Measurements from ENCODE around the gene ZIC4. TPM values are rescaled to one million over a fixed set of nuclear protein-coding genes. Genes with fewer than 3 reads are reported as not detected.
A peak's percentile ranks its signal among the peaks of the same experiment; 100 is the strongest.

ZIC4 gene
- polyA plus RNA-seq, 1 of the 3 experiments (the other 2 are of a cell fraction) = 1.3 TPM

- TF ChIP-seq MAX (IDR thresholded peaks at IDR 0.05; ENCODE audit: low read depth) = no peak
- TF ChIP-seq EZH2phosphoT487 (IDR thresholded peaks at IDR 0.05; ENCODE audit: borderline replicate concordance, low read depth) = no peak
- TF ChIP-seq SMC3 (IDR thresholded peaks at IDR 0.05; ENCODE audit: low read depth, low read length) = no peak
- TF ChIP-seq TAF1 (IDR thresholded peaks at IDR 0.05; ENCODE audit: borderline replicate concordance, low read depth, low read length) = no peak
- no peak for TF ChIP-seq FOXM1 (IDR thresholded peaks at IDR 0.05; ENCODE audit: low read depth)
- TF ChIP-seq ZBTB33 (IDR thresholded peaks at IDR 0.05; ENCODE audit: borderline replicate concordance, low read depth) = no peak
- TF ChIP-seq TCF12 (IDR thresholded peaks at IDR 0.05) = no peak
Measured at GRCh38 chr3:147416931-147417330, 10.6 kb upstream of the ZIC4 start (continued).

GRCh38 chr3:147415874-147416273 lies 9.5 kb upstream of the ZIC4 start:
- H3K4me1 ChIP-seq (ENCODE audit: control insufficient read depth in 1 of 2, insufficient read depth in 2 of 2, low read depth in 1 of 2, low read length in 1 of 2) = no peaks in the 10 kb centered on the region; a peak in 1 of 4 replicates
- H3K79me2 ChIP-seq (ENCODE audit: insufficient read depth) = no peaks in the 10 kb centered on the region
- no peaks in the 10 kb centered on the region for H3K36me3 ChIP-seq (replicated peaks in 1 of 2; ENCODE audit: control insufficient read depth in 1 of 2, insufficient read depth in 2 of 2, low read length in 1 of 2)
- WGBS (ENCODE audit: low lambda C conversion rate) = 37% methylated on average over 2 of the region's 2 CpGs
- TF ChIP-seq ZBTB33 (IDR thresholded peaks at IDR 0.05; ENCODE audit: borderline replicate concordance, low read depth) (no peak), CTCF (IDR thresholded peaks at IDR 0.05) (peak; percentile 38)
- H4K20me1 ChIP-seq (ENCODE audit: insufficient read depth) = no peaks in the 10 kb centered on the region
- no peaks in the 10 kb centered on the region for H3F3A ChIP-seq (replicated peaks; ENCODE audit: insufficient read depth)
- POLR2A ChIA-PET = no interaction called here
- no peak overlapping the region for H3K27ac ChIP-seq (ENCODE audit: low read depth in 2 of 2, low read length in 1 of 2)
- H3K9ac ChIP-seq = no peak overlapping the region
- H3K9me3 ChIP-seq = no peaks in the 10 kb centered on the region
- H3K9me2 ChIP-seq = no peaks in the 10 kb centered on the region
- H3K27me3 ChIP-seq (ENCODE audit: insufficient read depth) = peaks cover 49% of the 10 kb centered on the region
- H3K4me3 ChIP-seq (ENCODE audit: low read depth in 2 of 2, low read length in 1 of 2) = no peak overlapping the region
- CTCF ChIA-PET = interaction anchor here (0.8 to 2.0 kb wide), 2 partner anchors 24 to 277 kb away, joined by 3 to 5 read pairs; no protein-coding TSS in a partner anchor
- no peak overlapping the region for H3K4me2 ChIP-seq
- no peak overlapping the region for H2AFZ ChIP-seq (ENCODE audit: low read depth)
- no peak for DNase-seq
